Right lobe of liver (tissue), 5 donors: ENCODE results near the gene LRP6. TPM values are rescaled to one million over a fixed set of nuclear protein-coding genes. Genes with fewer than 3 reads are reported as not detected.

Source experiments
- microRNA-seq, 2 donors: library from miRNA; unstranded; fragments of <30 nt; microRNA quantifications; one replicate each; pipeline ENCODE4, GENCODE V29; 2019 to 2020
- small RNA-seq, 2 experiments: library from RNA; depleted of rRNA; stranded (forward); fragments of <200 nt; gene quantifications; one replicate each; pipeline ENCODE3, GENCODE V24; 2016
- total RNA-seq, 6 experiments: library from RNA; depleted of rRNA in 2 of 6; stranded (reverse); fragments of >200 nt in 2 of 6; fragmentation: NEBNext Ultra II Directional in 3 of 6; extraction: Animal tissue kit (Norgen Biotek cat#: 25700) in 3 of 6; gene quantifications; one replicate each; pipeline versions ENCODE4 v1.1.0 to v1.2.4, GENCODE V29; 2016 to 2023
- donor health status: DM: no; HTN: no; CAD: no.
- donor health status: DM: no; HTN: no; CAD: no.
- donor health status: DM: no; HTN: yes; CAD: no.
- donor health status: DM: no; HTN: yes; CAD: no.

The LRP6 gene
- total RNA-seq, 6 experiments from 2014 or later = 19.9 to 32.5 (median 22.2) TPM

Small RNAs within 50 kb of the gene (microRNA-seq; reads per million reads assigned to microRNA genes)
- gene MIR1244-4 = 0 reads per million in 2 donors

Small RNAs within 50 kb of the gene (small RNA-seq; reads per million reads assigned to genes)
- gene RNU6-318P (0 reads per million in 2 experiments), gene RNU6-545P (0 reads per million in 2 experiments)

Other genes with a start within 250 kb of the LRP6 start
- gene BCL2L14, start 196.1 kb downstream of the LRP6 start, total RNA-seq = 1 to 10 TPM in 1 of 6 experiments, under 1 TPM in 1, not detected in 4; 0.14 to 1.1 TPM
- gene MANSC1, start 83.2 kb upstream of the LRP6 start, total RNA-seq = 10 to 100 TPM in 1 of 6 experiments, 1 to 10 TPM in 5; 8.1 to 13.8 (median 8.8) TPM
- gene BORCS5, start 90.0 kb upstream of the LRP6 start, total RNA-seq = 10 to 100 TPM in 1 of 6 experiments, 1 to 10 TPM in 5; 6.0 to 11.1 (median 8.0) TPM